NCI-H128 (cell line): ENCODE measurements around the gene PLEKHG4B.
A peak's percentile ranks its signal among the peaks of the same experiment; 100 is the strongest.
"Not testable (repeated sequence)": the region's sequence is repeated elsewhere in the genome, so short reads cannot be mapped to it uniquely, and the experiment has no call there.

Experiments
- DNase-seq: peaks from one replicate; lab custom pipeline; 2025; ENCODE audit not compliant: unreplicated experiment; lab: John Stamatoyannopoulos, UW

PLEKHG4B gene, protein sequence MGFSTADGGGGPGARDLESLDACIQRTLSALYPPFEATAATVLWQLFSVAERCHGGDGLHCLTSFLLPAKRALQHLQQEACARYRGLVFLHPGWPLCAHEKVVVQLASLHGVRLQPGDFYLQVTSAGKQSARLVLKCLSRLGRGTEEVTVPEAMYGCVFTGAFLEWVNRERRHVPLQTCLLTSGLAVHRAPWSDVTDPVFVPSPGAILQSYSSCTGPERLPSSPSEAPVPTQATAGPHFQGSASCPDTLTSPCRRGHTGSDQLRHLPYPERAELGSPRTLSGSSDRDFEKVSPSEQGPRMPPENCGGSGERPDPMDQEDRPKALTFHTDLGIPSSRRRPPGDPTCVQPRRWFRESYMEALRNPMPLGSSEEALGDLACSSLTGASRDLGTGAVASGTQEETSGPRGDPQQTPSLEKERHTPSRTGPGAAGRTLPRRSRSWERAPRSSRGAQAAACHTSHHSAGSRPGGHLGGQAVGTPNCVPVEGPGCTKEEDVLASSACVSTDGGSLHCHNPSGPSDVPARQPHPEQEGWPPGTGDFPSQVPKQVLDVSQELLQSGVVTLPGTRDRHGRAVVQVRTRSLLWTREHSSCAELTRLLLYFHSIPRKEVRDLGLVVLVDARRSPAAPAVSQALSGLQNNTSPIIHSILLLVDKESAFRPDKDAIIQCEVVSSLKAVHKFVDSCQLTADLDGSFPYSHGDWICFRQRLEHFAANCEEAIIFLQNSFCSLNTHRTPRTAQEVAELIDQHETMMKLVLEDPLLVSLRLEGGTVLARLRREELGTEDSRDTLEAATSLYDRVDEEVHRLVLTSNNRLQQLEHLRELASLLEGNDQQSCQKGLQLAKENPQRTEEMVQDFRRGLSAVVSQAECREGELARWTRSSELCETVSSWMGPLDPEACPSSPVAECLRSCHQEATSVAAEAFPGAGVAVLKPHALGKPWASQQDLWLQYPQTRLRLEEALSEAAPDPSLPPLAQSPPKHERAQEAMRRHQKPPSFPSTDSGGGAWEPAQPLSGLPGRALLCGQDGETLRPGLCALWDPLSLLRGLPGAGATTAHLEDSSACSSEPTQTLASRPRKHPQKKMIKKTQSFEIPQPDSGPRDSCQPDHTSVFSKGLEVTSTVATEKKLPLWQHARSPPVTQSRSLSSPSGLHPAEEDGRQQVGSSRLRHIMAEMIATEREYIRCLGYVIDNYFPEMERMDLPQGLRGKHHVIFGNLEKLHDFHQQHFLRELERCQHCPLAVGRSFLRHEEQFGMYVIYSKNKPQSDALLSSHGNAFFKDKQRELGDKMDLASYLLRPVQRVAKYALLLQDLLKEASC (N-terminal part only)

DNA sequence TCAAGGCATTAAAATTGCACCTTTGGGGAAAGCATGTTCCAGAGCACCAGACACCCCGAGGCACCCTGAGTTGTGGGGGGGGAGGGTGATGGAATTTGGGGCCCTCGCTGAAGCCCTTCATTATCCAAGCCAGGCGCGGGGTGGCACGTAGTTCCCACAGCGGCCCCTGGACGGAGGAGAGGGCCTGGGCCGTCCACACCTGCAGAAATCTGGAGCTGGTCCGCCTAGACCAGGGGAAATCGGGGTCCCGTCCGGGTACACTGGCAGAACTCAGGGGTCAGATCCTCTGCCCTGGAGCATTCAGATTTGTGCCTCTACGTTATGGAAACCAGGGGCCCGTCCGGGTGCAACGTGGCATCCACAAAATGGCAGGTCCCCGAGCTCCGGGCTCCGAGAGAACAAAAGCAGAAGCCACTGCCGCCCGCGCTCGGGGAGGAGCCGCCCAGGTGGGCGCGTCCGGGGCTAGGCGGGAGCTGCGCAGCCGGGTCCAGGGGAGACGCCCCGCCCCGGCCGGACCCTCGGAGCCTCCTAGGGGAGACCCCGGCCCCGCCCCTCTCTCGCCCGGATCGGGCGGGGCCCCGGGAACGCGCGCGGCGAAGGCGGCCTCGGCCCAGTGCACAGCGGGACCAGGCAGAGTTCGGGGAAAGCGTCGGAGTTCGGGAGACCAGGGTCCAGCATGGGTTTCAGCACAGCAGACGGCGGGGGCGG lies at the start of gene PLEKHG4B:
PLEKHG4B (plus strand) TSS at position 613 of the 708 bp plus-strand sequence; CDS start at position 677, 64 bp downstream.
- DNase-seq, result peak; percentile 92

DNA sequence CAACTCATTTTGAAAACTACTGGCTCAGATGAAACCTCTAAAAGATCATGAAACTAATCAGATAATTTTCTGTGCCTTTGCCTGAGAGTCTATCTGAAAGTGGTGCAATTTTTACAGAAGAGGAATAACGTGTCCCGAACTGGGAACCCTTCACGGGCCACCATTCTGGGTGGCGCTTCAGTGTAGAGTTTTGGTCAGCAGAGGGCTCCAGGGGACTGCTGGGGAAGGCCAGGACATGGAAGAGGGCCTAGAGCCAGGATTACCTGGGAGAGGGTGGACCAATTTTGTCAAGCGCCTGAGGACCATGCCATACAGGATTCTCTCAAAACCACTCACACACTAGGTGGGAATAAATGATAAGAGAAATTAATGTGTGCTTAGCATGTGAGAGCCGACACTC lies 49.7 kb upstream of the PLEKHG4B start:
- no peak for DNase-seq

DNA sequence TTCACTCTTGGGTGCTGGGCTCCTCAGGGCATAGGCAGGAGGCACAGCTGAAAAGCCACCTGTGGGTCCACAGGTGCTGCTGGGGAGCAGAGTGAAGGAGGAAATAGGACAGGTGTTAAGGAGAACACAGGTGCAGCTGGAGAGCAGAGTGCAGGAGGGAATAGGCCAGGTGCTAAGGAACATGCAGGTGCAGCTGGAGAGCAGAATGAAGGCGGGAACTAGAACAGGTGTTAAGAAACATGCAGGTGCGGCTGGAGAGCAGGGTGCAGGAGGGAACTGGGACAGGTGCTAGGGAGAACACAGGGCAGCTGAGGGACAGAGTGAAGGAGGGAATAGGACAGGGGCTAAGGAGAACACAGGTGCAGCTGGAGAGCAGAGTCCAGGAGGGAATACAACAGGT lies 43.8 kb upstream of the PLEKHG4B start:
- DNase-seq, result no peak

DNA sequence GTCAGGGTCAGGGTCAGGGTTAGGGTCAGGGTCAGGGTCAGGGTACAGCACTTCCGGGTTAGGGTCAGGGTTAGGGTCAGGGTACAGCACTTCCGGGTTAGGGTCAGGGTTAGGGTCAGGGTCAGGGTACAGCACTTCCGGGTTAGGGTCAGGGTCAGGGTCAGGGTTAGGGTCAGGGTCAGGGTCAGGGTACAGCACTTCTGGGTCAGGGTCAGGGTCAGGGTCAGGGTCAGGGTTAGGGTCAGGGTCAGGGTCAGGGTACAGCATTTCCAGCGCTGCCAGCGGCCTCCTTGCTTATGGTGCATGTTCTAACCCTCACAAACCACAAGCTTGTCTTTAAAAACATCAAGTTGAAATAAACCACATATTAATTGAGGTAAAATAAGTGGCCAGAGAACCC lies 42.4 kb upstream of the PLEKHG4B start:
- not testable (repeated sequence) for DNase-seq

DNA sequence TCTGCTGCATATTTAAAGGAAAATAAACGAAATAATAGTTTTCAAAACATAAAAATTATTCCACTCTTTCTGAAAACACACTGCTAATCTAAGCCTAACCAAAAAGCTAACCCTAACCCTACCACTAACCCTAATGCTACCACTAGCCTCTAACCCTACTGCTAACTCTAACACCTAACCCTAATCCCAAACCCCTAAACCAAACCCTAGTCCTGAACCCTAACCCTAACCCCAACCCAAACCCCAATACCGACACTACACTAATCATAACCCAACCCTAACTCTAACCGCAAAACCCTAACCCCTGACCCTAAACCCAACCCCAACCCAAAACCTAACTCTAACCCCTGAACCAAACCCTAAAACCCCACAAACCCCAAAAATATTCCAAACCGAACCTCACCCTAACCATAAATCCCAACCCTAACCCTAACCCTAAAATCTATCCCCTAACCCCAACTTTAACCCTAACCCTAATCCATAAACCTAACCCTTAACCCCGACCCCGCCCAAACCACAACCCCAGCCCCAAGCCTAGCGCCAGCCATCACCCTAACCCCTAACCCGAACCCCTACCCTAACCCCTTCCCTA lies 41.9 kb upstream of the PLEKHG4B start:
- DNase-seq, result no peak

DNA sequence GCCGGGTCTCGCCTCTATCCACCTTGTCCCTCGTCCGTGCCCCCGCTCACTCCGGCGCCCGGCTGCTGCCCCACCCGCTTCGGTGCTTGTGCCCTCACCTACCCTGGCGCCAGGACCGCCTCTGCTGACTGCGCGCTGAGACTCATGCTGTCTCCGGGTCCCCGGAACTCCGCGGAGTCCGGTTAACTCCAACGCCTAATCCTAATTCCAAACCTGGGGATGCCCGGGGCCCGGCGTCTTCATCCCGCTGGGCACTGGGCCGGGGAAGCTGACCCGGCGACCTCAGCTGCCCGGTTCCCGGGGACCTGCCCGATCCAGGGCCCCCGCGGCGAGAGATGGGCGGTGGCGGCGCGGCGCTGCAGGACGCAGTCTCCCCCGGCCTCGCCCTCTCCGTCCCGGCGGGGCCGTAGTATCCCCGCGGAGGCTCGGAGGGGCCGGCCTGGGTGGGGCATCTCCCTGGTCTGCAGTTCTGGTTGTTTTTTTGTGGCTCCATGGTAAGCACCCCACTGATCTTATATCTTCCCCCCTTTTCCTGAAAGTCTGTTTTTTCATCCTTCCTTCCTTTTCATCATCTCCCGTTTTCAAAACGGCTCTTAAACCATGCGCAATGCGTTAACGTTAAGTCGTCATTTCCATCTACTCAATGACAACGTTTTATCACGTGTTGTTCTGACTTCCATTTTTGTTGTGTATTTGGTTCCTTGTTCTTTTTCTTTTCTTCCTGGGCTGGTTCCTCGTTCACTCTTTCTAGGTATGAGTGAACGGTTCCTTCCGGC lies 41.1 kb upstream of the PLEKHG4B start:
- DNase-seq, result no peak

DNA sequence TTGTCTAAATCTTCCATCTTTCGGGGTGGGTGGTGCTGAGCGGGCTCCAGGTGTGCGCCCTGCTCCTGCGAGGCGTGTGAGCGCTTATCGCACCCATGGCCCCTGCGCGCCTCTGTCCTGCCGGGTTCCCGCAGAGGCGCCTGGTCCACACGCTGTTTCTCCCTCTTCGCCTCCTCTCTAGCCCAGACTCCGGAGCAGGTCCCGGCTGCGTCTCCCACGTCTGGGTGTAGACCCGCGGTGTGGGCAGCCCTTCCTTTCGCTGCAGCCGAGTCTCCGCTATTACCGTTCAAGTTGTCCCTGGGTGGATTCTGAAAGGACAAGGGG lies 40.5 kb upstream of the PLEKHG4B start:
- no peak for DNase-seq

DNA sequence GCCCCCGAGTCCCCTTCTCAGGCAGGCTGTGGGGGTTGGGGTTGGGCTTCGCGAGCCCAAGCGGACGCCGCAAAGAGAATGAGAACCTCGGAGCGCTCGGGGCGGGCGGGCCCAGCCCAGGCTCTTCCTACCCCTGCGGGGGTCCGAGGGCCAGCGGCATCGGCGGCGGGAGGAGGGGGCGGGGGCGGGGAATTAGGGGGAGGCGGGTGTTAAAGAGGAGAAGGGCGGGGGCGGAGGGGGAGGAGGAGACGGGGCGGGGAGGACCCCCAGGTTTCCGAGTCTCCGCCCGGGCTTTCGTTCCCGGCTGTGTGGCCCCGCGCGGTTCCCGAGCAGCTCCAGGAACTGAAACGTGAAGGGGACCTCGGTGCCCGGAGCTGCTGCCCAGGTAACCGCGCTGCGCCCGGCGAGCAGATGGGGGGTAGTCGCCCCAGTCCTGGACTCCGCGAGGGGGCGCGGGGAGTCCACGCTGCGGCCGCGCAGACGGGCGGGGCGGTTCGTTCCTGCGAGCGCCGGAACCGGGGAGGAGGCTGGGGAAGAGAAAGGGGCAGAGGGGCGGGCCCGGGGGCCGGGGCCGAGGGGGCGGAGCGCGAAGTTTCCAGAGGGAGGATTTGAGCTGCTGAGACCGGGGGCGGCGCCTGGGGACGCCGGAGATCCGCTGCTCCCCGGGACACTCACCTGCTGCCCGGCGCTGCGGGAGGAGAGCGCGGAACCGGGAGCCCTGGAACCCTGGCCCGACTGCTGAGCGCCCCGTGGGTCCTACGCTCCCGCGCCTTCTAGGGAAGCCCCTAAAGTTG lies 38.4 kb upstream of the PLEKHG4B start:
- peak; percentile 76 for DNase-seq

DNA sequence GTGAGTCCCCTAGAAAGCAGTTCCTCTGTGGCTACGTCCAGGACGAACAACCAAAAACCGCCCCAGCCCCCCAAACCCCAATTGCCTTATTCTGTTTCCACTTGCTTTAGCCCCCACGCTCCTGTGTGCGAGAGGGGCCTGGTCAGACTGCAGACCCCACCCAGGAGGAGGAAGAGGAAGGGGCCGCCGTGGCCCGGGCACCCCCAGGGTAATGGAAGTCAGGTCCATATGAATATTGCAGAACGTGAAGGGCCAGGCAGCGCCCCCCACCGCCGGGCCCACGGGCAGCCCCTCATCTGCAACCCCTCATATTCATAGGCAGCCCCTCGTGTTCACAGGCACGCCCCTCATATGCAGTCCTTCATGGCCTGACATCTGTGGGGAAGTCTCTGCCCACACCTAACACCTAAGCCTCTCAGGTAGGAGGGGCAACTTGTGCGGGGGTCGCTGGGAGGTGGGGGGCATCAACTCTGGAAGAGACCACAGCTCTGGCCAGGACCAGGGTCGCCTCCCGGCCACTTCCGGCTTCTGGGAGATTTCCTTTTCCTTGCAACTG lies 37.7 kb upstream of the PLEKHG4B start:
- no peak for DNase-seq

DNA sequence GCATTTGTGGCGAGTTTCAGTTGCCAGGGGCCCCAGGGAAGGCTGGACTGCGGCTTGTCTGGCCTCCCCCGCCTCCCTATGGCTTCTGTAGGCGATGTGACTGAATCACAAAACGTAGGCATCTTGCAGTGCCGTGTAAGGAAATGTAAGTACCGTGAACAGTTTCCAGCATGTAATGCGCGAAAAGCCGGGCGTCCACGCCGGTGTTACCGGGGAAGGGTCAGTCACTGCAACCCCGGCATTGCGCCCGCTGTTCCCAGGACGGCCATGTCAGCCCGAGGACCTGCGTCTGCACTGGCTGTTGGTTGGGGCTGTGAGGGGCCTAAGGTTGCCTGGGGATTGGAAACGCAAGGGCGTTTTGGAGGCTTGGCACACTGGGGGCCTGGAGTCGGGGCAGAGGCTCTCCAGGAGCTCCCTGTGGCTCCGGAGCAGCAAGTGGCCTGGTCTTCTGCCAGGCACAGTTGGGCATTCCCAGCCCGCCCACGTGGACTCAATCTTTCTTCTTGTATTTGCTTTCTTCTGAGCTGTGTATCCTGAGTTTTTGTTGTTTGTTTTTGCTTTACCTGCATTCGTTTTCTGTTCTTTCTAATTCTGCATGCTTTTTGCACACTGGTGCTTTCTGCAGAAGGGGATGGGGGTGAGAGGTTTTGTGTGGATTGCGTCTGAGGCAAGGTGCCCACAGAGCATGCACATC lies 36.9 kb upstream of the PLEKHG4B start:
- no peak for DNase-seq

DNA sequence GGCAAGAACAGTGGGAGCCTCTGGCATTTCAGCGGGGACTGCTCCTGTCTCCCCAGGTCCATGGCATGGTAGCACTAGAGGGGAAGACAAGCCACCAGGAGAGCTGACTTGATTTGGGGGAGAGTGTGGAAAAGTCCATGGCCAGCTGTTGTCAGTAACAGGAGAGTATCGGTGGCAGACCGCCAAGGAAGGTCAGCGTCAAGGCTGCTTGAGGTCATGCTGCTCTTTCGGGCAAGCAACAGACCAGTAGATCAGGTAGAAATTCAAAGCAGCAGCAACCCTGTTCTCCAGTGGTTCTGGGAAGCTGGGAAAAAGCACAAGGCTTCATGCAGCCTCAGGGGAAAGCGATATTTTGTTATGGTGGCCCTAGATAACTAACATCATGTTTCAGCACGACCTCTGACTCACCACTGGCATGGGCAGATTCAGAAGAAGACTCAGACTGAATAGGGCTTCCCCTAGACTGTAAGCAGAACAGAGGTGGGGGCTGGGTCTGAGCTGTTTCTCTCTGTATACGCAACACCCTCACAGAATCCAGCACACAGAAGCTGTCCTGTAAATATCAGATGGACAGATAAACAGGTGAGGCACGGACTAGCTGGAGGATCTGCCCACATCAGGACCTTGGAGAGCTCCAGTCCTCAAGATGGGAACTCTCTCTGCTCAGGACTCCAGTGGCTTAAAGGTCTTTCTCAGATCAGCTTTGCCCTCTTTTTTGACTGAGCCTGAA lies 35.2 kb upstream of the PLEKHG4B start:
- no peak for DNase-seq

DNA sequence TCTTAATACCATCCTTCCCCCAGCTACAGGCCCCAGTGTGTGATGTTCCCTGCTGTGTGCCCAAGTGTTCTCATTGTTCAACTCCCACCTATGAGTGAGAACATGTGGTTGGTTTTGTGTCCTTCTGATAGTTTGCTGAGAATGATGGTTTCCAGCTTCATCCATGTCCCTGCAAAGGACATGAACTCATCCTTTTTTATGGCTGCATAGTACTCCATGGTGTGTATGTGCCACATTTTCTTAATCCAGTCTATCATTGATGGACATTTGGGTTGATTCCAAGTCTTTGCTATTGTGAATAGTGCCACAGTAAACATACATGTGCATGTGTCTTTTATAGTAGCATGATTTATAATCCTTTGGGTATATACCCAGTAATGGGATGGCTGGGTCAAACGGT lies 31.7 kb upstream of the PLEKHG4B start:
- not testable (repeated sequence) for DNase-seq

DNA sequence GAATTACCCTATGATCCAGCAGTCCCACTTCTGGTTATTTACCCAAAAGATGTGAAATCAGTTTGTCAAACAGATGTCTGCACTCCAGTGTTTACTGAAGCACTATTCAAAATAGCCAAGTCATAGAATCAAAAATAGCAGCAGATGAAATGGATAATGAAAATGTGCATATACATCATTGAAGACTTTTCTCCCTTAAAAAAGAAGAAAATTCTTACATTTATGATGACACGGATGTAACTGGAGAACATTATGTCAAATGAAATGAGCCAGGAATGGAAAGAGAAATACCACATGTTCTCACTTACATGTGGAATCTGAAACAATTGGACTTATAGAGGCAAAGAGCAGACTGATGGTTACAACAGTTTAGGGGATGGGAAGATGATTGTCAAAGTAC lies 21.5 kb upstream of the PLEKHG4B start:
- DNase-seq, result no peak

DNA sequence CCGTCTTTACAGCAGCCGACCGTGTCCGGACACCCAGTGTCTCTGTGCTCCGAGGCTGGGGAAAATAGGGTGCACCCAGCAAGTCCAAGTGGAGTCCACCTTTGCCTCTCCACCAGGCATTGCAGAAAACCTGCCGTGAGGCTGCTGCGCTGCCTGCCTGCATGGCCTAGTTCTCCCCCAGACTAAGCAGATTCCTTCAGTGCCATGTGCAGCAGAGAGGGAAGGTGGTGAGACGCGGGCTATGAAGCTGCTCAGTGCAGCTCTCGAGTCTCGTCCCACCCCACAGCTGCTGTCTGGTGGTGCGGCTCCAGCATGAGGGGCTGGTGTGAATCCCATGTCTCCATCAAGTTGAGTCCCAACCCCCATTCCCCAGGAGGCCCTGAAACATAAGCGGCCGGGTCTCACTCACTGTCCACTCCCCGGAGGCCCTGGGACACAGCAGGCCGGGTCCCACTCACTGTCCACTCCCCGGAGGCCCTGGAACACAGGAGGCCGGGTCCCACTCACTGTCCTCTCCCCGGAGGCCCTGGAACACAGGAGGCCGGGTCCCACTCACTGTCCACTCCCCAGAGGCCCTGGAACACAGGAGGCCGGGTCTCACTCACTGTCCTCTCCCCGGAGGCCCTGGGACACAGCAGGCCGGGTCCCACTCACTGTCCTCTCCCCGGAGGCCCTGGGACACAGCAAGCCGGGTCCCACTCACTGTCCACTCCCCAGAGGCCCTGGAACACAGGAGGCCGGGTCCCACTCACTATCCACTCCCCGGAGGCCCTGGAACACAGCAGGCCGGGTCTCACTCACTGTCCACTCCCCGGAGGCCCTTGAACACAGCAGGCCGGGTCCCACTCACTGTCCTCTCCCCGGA lies 19.4 kb upstream of the PLEKHG4B start:
- not testable (repeated sequence) for DNase-seq

DNA sequence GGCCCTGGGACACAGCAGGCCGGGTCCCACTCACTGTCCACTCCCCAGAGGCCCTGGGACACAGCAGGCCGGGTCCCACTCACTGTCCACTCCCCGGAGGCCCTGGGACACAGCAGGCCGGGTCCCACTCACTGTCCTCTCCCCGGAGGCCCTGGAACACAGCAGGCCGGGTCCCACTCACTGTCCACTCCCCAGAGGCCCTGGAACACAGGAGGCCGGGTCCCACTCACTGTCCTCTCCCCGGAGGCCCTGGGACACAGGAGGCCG lies 18.9 kb upstream of the PLEKHG4B start:
- not testable (repeated sequence) for DNase-seq

DNA sequence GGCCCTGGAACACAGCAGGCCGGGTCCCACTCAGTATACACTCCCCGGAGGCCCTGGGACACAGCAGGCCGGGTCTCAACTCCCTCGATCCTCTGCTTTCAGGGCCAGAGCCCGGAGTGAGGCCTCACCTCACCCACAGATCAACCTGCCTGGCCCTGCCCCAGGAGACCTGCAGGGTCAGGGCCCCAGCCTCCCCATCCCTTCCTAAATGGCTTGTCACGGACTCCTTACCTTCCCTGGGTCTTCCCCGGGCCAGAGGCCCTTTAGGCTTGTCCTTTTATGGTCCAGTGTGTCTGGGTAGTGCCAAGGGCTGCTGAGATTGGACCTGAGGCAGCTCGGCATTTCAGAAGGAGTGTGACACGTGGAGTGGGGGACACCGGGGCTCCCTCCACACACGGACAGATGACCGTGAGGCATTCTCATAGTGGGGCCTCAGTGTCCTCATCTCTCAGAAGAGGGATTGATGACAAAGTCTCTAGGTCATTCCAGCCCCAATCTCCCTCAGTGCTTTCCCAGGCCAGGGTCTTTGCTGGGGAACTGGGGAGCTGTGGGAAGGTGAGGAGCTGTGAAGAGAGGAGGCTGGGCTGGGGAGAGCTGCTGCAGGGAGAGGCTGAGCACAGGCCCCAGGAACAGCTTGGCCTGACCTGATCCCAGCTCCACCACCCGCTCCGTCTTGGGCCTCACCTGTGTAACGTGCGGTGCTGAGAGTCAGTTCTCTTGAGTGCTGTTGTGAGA lies 18.0 kb upstream of the PLEKHG4B start:
- DNase-seq, result no peak
